Measurements from ENCODE around the gene ZFP82.
A peak's percentile ranks its signal among the peaks of the same experiment; 100 is the strongest.

The ZFP82 gene

DNA sequence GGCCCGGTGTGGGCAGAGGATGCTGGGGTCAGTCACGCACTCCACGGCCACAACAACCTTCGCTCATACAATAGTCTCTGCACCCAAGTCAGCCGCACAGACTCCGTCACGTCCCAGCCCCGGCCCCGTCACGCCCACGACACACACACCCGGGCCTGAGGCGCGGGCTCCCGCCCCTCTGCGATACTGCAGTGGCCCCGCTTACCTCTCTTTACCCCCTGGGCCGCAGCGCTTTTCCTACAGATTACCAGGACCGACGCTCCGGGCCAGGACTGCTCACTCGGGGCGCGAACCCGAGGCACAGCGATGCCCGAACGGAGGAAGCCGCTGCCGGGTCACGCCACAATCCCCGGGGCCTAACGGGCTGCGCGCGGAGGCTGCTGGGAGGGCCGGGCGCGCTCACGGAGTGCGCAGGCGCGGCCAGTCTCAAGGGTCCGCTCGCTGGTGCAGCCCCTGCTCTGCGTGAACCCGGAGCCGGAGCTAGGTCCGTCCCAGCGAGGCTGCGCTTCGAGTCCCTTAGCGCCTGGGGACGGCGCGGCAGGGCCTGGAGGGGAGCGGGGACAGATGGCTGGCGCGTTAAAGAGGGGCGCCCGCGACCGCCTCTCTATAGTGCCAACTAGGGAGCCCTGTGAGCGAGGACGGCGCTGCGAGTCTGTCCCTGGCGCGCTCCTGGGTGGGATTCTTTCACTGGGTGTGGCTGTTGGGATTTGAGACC is at the start of gene ZFP82:
TSS of gene ZFP82 (minus strand) at position 358 of the 715 bp plus-strand sequence. CDS start 8,855 bp downstream, outside the sequence.
- Histone ChIP-seq H3K27ac (peak within 1 kb of the TSS; percentile 28 to 92 (median 85)), H3K4me3 (peak within 1 kb of the TSS; percentile 52 to 72 (median 63))

DNA sequence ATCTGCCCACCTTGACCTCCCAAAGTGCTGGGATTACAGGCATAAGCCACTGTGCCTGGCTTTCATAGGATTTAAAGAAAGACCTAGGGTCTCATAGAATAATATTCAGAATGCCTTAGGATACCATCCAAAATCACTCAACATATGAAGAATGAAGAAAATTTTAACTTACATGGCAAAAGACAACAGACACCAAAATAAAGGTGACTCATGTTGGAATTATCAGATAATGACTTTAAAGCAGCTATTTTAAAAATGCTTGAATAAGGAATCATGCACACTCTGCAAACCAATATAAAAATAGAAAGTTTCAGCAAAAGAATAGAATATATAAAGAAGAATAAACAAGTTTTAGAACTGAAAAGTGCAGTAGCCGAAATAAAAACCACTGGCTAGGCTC is 41.6 kb upstream of the ZFP82 start:
- Histone ChIP-seq H3K27ac (no peak overlapping the region), H3K4me3 (no peak overlapping the region)

DNA sequence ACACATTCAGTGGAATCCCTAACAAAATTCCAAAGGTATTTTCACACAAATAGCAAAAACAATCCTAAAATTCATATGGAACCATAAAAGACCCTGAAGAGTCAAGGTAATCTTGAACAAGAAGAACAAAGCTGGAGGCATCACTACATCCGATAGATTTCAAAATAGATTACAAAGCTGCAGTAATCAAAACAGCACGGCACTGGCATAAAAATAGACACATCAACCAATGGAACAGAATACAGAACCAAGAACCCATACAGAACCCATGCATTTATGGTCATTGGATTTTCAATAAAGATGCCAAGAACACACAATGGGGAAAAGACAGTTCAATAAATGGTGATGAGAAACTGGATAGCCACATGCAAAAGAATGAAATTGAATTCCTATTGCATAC is 38.4 kb upstream of the ZFP82 start:
- no peak overlapping the region for H3K4me3 ChIP-seq
- no peak overlapping the region for H3K27ac ChIP-seq

DNA sequence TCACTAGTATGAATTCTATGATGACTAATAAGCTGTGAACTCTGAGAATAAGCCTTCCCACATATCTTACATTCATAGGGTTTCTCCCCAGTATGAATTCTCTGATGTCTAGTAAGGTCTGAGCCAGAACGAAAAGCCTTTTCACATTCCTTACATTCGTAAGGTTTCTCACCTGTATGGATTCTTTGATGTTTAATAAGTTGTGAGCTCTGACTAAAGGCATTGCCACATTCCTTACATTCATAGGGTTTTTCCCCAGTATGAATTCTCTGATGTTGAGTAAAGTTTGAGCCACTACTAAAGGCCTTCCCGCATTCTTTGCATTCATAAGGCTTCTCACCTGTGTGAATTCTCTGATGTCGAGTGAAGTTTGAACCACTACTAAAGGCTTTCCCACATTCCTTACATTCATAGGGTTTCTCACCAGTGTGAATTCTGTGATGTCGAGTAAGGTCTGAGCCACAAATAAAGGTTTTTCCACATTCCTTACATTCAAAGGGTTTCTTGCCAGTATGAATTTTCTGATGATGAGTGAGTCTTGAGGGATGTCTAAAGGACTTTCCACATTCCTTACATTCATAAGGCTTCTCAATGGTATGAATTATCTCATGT is 30.7 kb upstream of the ZFP82 start:
- H3K4me3 ChIP-seq = no peak overlapping the region
- no peak overlapping the region for H3K27ac ChIP-seq

DNA sequence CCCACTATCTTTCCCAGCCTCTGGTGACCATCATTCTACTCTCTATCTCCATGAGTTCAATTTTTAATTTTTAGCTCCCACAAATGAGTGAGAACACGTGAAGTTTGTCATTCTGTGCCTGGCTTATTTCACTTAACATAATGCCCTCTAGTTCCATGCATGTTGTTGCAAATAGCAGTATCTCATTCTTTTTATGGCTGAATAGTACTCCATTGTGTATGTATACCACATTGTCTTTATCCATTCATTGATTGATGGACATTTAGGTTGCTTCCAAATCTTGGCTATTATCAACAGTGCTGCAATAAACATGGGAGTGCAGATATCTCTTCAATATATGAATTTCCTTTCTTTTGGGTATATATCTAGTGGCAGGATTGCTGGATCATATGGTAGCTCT is 22.9 kb upstream of the ZFP82 start:
- Histone ChIP-seq H3K27ac (no peak overlapping the region), H3K4me3 (no peak overlapping the region)

DNA sequence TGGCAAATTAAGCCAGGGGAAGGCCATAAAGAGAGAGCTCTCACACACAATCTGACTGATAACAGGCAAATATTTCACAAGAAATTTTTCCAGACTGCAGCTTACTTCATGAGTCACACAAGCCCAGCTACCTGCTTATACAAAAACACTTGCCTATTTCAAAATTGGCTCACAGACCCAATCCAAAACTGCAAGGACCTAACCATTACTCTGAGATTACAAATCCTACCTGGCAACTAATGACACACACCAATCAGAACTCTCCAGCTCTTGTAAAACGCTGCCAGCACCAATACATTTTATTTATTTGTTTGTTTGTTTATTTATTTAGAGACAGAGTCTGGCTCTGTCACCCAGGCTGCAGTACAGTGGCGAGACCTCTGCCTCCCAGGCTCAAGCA is 18.1 kb upstream of the ZFP82 start:
- no peak overlapping the region for H3K4me3 ChIP-seq

DNA sequence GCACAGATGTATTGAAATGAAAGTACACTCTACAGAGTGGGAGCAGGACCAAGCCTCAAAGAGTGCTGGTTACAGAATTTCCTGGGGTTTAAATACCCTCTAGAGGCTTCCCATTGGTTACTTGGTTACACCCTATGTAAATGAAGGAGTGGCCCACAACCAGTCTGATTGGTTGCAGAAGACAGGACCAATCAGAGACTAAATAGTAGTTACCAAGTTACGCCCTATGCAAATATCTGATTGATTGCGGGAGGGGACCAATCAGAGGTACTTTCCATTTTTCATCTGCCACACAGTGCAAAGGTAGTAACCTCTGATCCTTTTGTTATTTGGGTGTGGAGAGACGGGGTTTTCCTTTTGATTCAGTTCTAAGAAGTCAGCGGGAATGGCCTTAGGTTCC is 5.5 kb upstream of the ZFP82 start:
- Histone ChIP-seq H3K27ac (no peak overlapping the region), H3K4me3 (no peak overlapping the region)

More for the DNA sequence above, 18.1 kb upstream of the ZFP82 start:
- H3K27ac ChIP-seq = no peak overlapping the region

DNA sequence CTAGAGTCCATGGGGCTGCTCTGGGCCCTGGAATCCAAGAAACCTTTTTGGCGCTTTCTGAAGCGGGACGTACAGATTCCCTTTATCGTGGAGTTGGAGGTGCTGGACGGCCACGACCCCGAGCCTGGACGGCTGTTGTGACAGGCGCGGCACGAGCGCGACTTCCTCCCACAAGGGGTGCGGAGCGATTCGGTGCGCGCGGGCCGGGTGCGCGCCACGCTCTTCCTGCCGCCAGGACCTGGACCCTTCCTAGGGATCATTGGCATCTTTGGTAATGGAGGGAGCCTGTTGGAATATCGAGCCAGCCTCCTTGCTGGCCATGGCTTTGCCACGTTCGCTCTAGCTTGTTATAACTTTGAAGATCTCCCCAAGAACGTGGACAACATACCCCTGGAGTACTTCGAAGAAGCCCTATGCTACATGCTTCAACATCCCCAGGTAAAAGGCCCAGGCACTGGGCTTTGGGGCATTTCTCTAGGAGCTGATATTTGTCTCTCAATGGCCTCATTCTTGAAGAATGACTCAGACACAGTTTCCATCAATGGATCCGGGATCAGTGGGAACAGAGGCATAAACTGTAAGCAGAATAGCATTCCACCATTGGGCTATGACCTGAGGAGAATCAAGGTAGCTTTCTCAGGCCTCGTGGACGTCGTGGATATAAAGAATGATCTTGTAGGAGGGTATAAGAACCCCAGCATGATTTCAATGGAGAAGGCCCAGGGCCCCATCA is 3.5 kb upstream of the ZFP82 start:
- Histone ChIP-seq H3K4me3 (peak overlapping the region; percentile 13 to 42 (median 29)), H3K27ac (no peak overlapping the region)

DNA sequence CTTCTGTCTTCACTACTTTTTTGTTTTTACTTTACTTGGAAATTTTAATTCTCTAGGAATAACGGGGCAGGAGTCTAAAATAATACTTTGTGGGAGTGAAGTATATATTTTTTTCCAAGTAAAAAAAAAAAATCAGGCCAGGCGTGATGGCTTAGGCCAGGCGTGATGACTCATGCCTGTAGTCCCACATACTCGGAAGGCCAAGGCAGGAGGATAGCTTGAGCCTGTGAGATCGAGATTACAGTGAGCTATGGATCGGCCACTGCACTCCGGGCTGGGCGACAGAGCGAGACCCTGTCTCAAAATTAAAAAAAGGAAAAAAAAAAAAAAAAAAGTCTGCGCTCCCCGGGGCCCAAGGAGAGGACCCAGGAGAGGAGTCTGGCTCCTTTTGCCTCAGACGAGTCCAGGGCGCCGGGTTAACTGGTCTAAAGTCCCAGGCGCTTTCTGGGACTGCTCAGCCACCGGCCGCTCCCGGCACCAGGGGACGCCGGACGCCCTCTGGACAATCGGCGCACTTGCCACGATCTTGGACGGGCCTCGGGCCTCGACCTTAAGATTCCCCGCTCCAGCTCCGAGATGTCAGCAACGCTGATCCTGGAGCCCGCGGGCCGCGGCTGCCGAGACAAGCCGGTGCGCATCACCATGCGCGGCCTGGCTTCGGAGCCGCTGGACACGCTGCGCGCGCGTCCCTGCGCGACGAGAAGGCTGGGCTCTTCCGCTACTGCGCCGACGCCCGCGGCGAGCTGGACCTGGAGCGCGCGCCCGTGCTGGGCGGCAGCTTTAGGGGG is 2.7 kb upstream of the ZFP82 start:
- no peak overlapping the region for H3K27ac ChIP-seq
- H3K4me3 ChIP-seq = peak overlapping the region; percentile 13 to 42 (median 29)

DNA sequence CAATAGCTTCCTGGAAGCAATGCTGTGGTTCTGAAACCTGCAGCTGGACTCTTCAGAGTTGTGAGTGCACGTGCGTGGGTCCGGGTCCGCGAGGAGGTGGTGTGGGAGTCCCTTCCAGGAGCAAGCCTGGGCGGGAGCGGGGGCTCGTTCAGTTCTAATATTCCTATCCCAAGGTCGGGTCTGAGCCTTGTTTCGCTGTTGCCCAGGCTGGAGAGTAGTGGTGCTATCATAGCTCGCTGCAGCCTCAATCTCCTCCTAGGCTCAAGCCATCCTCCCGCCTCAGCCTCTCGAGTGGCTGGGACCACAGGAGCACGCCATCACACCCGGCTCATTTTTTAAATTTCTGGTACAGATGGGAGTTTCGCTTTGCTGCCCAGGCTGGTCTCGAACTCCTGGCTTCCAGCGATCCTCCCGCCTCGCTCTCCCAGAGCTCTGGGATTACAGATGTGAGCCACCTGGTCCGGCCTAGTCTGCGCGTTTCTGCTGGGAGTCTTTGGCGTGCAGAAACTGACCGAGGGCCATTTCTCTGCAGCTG is 625 bp downstream of the ZFP82 start:
- Histone ChIP-seq H3K27ac (peak overlapping the region in 19 of 21 experiments; percentile 69 to 92 (median 86)), H3K4me3 (peak overlapping the region; percentile 52 to 72 (median 63))

DNA sequence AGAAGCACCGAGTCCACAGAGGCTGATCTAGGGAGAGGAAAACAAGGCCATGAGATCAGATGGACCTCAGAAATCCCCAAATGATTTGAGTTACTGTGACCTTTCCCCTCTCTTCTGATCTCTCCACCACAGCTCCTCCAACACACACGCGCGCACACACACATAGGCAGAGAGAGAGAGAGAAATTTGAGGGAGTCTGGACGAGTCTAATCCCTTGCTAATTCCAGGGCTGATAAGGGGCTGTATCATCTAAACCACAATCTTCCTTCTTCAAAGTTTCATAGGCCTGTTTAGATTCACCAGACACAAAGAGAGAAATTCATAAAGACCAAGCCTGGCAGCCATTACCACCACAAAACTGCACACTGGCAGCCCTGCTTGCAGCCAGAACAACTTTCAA is 8.6 kb downstream of the ZFP82 start:
- H3K27ac ChIP-seq = no peak overlapping the region
- no peak overlapping the region for H3K4me3 ChIP-seq

DNA sequence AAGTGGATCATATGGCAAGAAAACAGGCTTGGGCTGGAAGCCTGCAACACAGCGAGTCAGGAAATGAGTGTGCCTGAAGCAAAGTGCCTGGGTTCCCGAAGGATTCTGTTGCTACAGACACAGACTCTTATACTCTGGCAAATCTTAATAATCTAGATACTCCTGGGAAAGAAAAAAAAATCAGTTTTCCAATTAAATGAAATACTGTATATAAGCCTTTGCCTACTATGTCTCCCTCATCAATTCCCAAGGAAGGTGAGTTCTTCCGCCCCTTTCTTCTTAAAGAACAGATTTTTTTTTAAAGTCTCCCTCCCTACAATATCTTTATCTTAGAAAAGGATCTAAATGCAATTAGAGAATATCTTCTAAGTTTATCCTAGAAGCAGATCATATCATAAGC is 10.3 kb downstream of the ZFP82 start:
- Histone ChIP-seq H3K27ac (no peak overlapping the region), H3K4me3 (no peak overlapping the region)

DNA sequence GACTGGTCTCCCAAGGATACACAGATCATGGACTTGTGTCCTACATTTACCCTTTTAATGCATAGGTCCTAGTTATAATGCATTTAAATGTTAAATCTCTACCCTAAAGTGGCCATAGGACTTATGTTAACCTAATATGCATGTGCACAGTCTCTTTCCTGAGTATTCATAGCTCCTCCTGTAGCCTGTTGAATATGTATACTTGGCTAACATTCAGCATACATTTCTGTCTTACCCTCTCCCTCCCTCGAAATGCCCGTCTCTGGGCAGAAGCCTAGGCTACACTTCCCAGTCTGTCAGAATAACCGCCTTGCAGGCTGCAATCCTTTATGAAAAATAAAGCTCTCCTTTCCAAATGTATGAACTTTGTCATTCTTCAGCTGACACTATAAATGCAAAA is 13.9 kb downstream of the ZFP82 start:
- no peak overlapping the region for H3K4me3 ChIP-seq
- no peak overlapping the region for H3K27ac ChIP-seq

DNA sequence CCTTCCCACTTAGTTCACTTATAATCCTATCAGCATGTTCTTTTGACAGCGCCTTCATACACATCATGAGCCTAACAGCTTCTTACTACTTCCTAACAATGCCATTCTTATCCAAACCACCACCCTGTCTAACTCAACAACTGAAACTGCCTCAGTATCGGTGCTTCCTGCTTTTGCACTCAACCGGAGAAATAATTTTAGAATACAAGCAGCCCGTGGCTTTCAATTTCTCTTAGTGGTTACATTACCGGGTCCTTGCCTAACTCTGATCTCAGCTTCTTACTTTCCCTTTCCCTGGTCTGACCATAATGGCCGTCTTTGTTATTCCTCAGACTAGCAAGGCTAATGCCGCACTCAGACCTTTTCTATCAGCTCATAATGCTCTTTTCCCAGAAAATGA is 17.0 kb downstream of the ZFP82 start:
- H3K27ac ChIP-seq = no peak overlapping the region
- no peak overlapping the region for H3K4me3 ChIP-seq

DNA sequence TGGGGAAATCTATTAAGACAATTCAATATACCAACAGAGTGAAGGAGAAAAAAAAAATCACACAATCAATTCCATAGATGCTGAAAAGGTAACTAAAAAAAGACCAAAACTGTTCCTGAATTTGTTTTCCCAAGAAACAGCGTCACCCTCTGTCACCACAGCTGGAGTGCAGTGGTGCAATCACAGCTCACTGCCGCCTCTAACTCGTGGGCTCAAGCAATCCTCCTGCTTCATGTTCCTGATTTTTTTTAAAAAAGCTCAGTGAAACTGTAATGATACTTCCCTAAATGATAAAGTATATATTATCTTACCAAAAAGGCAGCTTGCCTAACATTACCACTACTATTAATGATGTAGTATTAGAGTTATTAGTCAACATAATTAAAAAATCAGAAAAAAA is 19.9 kb downstream of the ZFP82 start:
- Histone ChIP-seq H3K4me3 (no peak overlapping the region), H3K27ac (no peak overlapping the region)

DNA sequence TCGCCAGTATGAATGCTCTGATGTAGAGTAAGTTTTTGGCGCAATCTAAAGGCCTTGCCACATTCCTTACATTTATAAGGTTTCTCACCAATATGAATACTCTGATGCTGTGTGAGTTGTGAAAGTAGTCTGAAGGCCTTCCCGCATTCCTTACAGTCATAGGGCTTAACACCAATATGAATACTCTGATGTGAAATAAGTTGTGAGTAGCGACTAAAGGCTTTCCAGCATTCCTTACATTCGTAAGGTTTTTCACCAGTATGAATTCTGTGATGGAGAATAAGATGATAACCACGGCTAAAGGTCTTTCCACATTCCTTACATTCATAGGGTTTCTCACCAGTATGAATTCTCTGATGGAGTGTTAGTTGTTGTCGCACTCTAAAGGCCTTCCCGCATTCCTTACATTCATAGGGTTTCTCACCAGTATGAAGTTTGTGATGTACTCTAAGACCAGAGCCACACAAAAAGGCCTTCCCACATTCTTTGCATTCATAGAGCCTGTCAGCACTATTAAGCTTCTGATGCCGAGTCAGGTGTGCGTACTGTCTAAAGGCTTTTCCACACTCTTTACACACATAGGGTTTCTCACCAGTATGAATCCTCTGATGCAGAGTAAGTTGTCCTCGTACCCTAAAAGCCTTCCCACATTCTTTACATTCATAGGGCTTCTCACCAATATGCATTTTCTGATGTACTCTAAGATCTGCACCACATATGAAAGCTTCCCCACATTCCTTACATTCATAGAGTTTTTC is 25.3 kb downstream of the ZFP82 start:
- Histone ChIP-seq H3K4me3 (no peak overlapping the region), H3K27ac (no peak overlapping the region)

DNA sequence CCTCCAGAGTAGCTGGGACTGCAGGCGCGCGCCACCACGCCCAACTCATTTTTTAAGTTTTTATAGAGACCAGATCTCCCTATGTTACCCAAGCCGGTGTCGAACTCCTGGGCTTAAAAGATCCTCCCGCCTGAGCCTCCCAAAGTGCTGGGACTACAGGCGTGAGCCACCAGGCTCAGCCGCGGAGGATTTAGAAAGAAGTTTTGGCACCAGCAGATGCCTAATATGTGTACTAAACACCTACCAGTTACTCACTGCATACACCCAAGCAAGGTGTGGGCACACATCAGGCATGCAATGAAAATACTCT is 39.0 kb downstream of the ZFP82 start:
- peak overlapping the region in 17 of 21 experiments; percentile 68 to 92 (median 87) for H3K27ac ChIP-seq

DNA sequence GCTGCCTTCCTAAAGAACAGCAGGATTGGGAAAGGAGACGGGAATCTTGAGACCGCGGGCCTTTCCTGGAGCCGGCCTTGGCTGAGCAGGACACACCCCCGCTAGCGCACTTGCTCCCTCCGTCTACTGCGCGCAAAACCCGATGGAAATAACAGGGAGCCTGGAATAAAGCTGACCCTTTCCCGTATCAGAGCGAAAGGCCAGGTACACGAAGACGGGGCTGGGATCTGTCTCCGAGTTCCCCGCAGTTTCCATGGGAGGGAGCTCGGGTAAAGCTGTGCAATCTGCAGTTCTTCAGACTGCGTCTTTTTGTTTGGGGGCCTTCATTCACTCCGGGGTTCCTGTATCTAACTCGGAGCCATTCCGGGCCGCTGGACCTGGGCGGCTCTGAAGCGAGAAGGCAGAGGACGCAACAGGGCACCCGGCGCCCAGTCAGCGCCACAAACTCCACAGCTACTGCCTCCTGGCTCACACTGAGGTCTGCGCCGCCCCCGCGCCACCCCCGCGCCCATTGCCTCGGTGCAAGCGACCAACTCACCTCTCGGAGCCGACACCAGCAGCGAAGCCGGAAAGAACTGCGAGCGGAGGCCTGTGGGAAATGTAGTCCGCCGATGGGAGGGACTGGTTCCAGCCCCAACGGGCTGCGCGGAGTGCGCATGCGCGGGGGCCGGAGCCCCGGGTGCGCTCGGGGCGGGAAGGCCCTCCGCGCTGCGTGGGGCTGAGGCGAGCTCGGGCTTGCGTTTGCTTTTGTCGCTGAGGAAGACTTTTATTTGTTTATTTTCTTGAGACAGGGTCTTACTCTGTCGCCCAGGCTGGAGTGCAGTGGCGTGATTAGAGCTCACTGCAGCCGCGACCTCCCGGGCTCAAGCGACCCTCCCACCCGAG is 39.6 kb downstream of the ZFP82 start, which contains the start of gene ZFP14:
TSS of gene ZFP14 (minus strand) at position 577 of the 885 bp plus-strand sequence. CDS start 11,309 bp downstream, outside the sequence.
- peak within 1 kb of the TSS; percentile 51 to 80 (median 70) for H3K4me3 ChIP-seq
- peak within 1 kb of the TSS; percentile 61 to 93 (median 87) for H3K27ac ChIP-seq

More for the DNA sequence above, 39.0 kb downstream of the ZFP82 start:
- H3K4me3 ChIP-seq = peak overlapping the region; percentile 51 to 80 (median 70)

Measured in skin epidermis (tissue), 12 donors.